Calu3 (cell line): ENCODE data around the gene KRI1. TPM values are rescaled to one million over a fixed set of nuclear protein-coding genes. Genes with fewer than 3 reads are reported as not detected.

Experiments
- BruUV-seq: library from RNA; stranded (reverse); fragments of 400-500 nt; replicated peaks from 2 replicates; lab custom pipeline; 2021; lab: Mats Ljungman, UMichigan
- CTCF ChIA-PET: fragments of 300-600 bp; sonication (Branson Sonifier 250); formaldehyde crosslinking; loops from one replicate; lab custom pipeline; 2022; ENCODE audit warnings: antibody characterized with exemption; lab: Charles Lee
- DNase-seq: peaks from one replicate; pipeline ENCODE4 v3.0.0; 2022
- H3K27ac Mint-ChIP-seq: one replicate; pipeline ENCODE4 v1.8.0; 2022; ENCODE audit warnings: mixed read lengths; ENCODE audit not compliant: unreplicated experiment
- H3K27me3 Mint-ChIP-seq: one replicate; pipeline ENCODE4 v1.8.0; 2022; ENCODE audit warnings: mixed read lengths; ENCODE audit not compliant: unreplicated experiment
- H3K36me3 Mint-ChIP-seq: one replicate; pipeline ENCODE4 v1.8.0; 2022; ENCODE audit warnings: mild to moderate bottlenecking, moderate library complexity, mixed read lengths; ENCODE audit not compliant: insufficient read depth, unreplicated experiment
- H3K4me1 Mint-ChIP-seq: one replicate; pipeline ENCODE4 v1.8.0; 2022; ENCODE audit warnings: mild to moderate bottlenecking, low read depth, mixed read lengths; ENCODE audit not compliant: unreplicated experiment
- H3K4me3 Mint-ChIP-seq: one replicate; pipeline ENCODE4 v1.8.0; 2022; ENCODE audit warnings: mild to moderate bottlenecking, low read depth, moderate library complexity, mixed read lengths; ENCODE audit not compliant: unreplicated experiment
- H3K9me3 Mint-ChIP-seq: one replicate; pipeline ENCODE4 v1.8.0; 2022; ENCODE audit warnings: low read depth, mixed read lengths; ENCODE audit not compliant: unreplicated experiment
- CTCF ChIP-seq: fragments of 200-600 bp; IDR thresholded peaks from one replicate; pipeline ENCODE4 v1.8.0; 2022; ENCODE audit warnings: antibody characterized with exemption; ENCODE audit not compliant: unreplicated experiment
- intact Hi-C: fragments of 100-400 bp; cut with micrococcal nuclease; formaldehyde crosslinking; loops from one replicate; pipeline ENCODE4 v1.10.0; 2022; ENCODE audit not compliant: unreplicated experiment
- total RNA-seq: library from RNA; stranded (reverse); gene quantifications from 2 replicates; pipeline ENCODE4 v1.2.3, GENCODE V29; 2022

The KRI1 gene
- total RNA-seq, 1 experiment from 2014 or later, result 29.6 TPM

GRCh38 chr19:10520652-10521318 lies 45.0 kb downstream of the KRI1 start:
- Mint-ChIP-seq H3K4me3 (no peak overlapping the region), H3K27ac (no peak overlapping the region), H3K27me3 (peaks cover 45% of the 10 kb centered on the region), H3K4me1 (peaks cover 16% of the 10 kb centered on the region), H3K9me3 (no peaks in the 10 kb centered on the region), H3K36me3 (no peaks in the 10 kb centered on the region)
- intact Hi-C loops, result no loop called here
- CTCF ChIA-PET, result interaction anchor here (0.6 to 0.7 kb wide), 3 partner anchors 15 to 70 kb away, joined by 3 to 4 read pairs (median 3); no protein-coding TSS in a partner anchor
- no peak for TF ChIP-seq CTCF
- BruUV-seq, result no TSS peak
- peak; percentile 30 for DNase-seq

DNA sequence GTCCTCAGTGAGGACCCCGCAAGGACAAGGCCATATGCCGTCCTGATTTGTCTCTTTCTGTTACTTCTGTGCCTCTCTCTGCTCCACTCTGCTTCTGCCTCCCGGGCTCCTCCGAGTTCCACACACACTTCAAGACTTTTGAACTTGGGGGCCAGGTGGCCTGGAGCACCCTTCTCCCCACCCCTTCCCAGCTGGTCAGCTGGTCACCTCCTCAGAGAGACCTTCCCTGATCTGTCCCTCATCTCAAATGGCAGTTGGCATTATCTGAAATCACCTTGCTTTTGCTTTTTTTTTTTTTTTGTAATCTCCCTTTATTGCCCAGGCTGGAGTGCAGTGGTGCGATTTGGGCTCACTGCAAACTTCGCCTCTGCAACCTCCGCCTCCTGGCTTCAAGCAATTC lies 46.4 kb downstream of the KRI1 start:
- Mint-ChIP-seq H3K27me3 (peaks cover 59% of the 10 kb centered on the region), H3K4me1 (peaks cover 16% of the 10 kb centered on the region), H3K4me3 (no peak overlapping the region), H3K27ac (no peak overlapping the region), H3K9me3 (no peaks in the 10 kb centered on the region), H3K36me3 (no peaks in the 10 kb centered on the region)
- TF ChIP-seq CTCF, result no peak
- CTCF ChIA-PET, result no interaction called here
- intact Hi-C loops, result no loop called here
- BruUV-seq, result no TSS peak
- no peak for DNase-seq

- Mint-ChIP-seq H3K27me3 (peaks cover 66% of the 10 kb centered on the region), H3K4me1 (peaks cover 16% of the 10 kb centered on the region), H3K36me3 (no peaks in the 10 kb centered on the region), H3K27ac (no peak overlapping the region), H3K9me3 (no peaks in the 10 kb centered on the region), H3K4me3 (peak overlapping the region; percentile 53)
- BruUV-seq, result no TSS peak
- no peak for DNase-seq
- intact Hi-C loops, result no loop called here
- TF ChIP-seq CTCF, result no peak
- CTCF ChIA-PET, result interaction anchor here (0.5 kb wide), 1 partner anchor 33 kb away, joined by 4 read pairs; no protein-coding TSS in a partner anchor
Observed at GRCh38 chr19:10518444-10519361, 47.1 kb downstream of the KRI1 start.

- no peaks in the 10 kb centered on the region for H3K9me3 Mint-ChIP-seq
- peak; percentile 5 for DNase-seq
- TF ChIP-seq CTCF, result no peak
- H3K4me3 Mint-ChIP-seq, result peak overlapping the region; percentile 53
- intact Hi-C loops, result no loop called here
- CTCF ChIA-PET, result interaction anchor here (0.5 kb wide), 1 partner anchor 33 kb away, joined by 4 read pairs; no protein-coding TSS in a partner anchor
- H3K27ac Mint-ChIP-seq, result no peak overlapping the region
- H3K27me3 Mint-ChIP-seq, result peaks cover 74% of the 10 kb centered on the region
- H3K36me3 Mint-ChIP-seq, result no peaks in the 10 kb centered on the region
- peaks cover 16% of the 10 kb centered on the region for H3K4me1 Mint-ChIP-seq
- BruUV-seq, result no TSS peak
Observed at GRCh38 chr19:10517760-10518443, 47.9 kb downstream of the KRI1 start.
